GM19239 (cell line): ENCODE data around the gene CNIH4.
"Not testable (repeated sequence)": the region's sequence is repeated elsewhere in the genome, so short reads cannot be mapped to it uniquely, and the experiment has no call there.

Experiments
- DNase-seq: peaks from one replicate; pipeline ENCODE4 v3.0.0; 2011; ENCODE audit warnings: low spot score; ENCODE audit not compliant: insufficient read length
- FAIRE-seq: peaks from 2 replicates; lab custom pipeline; 2011; peaks lifted over from hg19 to GRCh38; lab: Jason Lieb, UNC

Gene CNIH4

DNA sequence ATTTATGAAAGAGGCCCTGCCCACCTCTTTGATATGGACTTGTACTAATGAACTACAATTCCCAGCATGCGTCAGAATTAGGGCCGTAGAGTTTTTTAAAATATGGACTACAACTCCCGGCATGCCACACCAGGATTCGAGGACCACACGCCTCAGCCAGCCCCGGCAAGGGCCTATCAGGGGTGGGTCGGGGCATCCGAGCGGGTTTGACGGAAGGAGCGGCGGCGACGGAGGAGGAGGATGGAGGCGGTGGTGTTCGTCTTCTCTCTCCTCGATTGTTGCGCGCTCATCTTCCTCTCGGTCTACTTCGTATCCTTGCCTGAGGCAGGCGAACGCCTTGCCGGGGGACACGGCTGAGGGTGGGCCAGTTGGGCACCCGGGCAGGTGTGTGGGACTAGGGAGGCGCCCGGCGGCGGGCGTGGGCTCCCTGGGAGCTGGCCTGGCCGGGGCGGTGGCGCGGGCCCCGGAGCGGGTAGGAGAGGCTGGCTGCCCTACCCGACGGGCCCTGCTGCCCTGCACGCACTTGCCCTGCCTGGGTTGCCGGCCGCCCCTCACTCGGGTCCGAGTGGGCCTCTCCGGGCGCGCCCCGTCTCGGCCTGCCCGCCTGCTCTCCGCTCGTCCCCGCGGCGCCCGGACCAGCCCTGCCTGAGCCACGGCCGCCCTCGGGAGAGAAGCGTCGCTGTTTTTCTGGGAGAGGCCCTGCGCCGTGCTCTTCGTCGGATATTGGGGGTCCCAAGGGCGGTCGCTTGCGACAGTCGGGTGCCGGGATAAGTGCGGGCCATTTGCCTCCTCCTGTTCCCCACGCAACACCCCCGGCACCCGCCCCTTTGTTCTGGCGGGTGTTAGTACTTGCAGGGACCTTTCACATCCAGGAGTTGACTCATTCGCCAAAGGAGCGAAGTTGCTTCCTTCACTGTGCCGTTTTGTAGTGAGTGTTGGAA, at the start of gene CNIH4:
CNIH4 (plus strand) TSS at position 195 of the 941 bp plus-strand sequence; CDS start at position 241, 46 bp downstream.
- peak; percentile 98 for DNase-seq
- peak; percentile 98 for FAIRE-seq

- FAIRE-seq (no peak), DNase-seq (no peak)
Observed at GRCh38 chr1:224308064-224308463, 48.6 kb upstream of the CNIH4 start.

- DNase-seq, FAIRE-seq: not testable (repeated sequence)
Observed at GRCh38 chr1:224311503-224311902, 45.2 kb upstream of the CNIH4 start.

- DNase-seq (no peak), FAIRE-seq (no peak)
Observed at GRCh38 chr1:224312025-224312424, 44.7 kb upstream of the CNIH4 start.

DNA sequence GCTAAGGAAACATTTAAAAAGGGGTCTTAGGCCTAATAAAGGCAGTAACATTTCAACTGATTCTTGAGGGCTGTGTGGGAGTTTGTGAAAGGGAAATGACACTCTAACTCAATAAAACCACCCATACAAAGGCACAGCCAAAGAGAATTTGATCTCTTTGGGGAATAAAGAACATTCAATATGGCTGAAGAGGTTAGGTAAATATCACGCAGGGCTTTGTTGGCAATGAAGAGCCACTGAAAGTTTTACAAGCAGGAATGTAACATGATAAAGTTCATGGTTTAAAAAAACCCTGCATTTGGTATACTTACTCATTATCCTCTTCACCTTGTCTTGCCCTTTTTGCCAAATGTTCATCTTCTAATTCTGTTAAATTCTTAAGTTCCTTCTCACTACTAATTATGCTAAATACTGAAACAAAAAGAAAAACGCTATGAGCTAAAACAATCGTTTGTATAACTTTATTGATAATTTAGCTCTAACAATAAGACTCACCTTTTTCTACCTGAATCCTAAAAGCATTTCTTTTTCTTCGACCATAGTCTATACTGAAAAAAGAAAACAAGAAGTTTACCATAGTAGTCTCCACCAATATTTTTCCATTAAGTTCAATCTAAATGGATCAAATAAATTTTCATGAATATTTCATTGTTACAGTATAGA, 39.2 kb upstream of the CNIH4 start:
- FAIRE-seq, result peak; percentile 11
- no peak for DNase-seq

DNA sequence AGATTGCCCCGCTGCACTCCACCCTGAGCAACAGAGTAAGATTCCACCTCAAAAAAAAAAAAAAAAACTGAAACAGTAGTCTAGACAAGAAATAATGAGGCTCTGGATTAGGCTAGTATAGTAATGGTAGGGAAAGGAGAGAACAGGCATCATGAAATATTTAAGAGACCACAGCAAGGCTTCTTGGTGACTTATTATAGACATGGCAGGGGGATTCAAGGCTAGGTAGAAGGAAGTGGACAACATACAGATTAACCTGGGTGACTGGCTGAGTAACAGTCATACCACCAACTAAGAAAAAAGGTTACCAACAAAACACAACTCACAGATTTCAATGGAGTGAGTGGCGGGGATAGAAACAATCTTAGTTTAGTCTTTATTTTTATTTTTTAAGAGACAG, 35.0 kb upstream of the CNIH4 start:
- DNase-seq (no peak), FAIRE-seq (no peak)

DNA sequence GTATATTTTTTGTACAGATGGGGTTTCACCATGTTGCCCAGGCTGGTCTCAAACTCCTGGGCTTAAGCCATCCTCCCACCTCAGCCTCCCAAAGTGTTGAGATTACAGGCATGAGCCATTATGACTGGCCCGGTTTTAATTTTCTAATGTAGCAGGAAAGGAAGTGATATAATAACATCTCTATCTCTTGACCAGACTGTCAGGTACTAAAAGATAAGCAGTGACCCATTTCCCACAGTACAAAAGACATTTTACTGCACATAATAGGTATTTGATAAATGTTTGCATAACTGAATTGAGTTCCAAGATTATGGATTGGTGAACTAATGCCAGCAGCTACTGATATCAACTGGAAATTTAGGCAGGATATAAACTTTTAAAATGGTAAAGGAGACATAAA, 30.7 kb upstream of the CNIH4 start:
- DNase-seq, result no peak
- FAIRE-seq, result no peak

DNA sequence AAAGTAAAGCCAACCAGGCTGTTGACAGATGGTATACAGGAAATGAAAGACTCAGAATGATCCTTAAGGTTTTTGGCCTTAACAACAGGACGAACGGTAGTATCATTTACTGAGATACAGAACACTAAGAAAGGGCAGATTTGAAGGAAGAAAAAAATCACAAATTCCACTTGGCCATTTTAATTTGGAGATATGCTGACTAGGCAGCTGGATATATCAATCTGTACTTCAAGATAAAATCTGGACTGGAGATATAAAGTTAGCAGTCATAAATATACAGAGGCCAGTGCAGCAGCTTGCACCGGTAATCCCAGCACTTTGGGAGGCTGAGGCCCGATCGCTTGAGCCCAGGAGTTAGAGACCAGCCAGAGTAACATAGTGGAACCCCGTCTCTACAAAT, 28.0 kb upstream of the CNIH4 start:
- no peak for DNase-seq
- FAIRE-seq, result no peak

DNA sequence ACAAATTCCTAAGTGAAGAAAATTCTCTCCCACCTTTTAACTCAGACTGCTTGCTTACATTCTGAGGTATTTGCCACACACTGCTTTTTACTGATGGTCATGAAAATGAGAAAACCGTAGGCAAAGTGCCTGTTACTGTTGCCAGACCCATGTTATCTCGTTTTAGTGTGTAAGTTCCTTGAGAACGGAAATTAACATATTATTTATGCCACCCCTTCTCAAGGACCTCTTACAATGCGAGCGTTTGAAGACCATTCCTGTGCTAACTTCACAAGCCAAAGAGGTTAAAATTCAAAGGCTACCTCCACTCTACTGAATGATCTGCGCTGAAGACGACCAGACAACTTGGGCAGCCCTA, 27.2 kb upstream of the CNIH4 start:
- no peak for FAIRE-seq
- no peak for DNase-seq

DNA sequence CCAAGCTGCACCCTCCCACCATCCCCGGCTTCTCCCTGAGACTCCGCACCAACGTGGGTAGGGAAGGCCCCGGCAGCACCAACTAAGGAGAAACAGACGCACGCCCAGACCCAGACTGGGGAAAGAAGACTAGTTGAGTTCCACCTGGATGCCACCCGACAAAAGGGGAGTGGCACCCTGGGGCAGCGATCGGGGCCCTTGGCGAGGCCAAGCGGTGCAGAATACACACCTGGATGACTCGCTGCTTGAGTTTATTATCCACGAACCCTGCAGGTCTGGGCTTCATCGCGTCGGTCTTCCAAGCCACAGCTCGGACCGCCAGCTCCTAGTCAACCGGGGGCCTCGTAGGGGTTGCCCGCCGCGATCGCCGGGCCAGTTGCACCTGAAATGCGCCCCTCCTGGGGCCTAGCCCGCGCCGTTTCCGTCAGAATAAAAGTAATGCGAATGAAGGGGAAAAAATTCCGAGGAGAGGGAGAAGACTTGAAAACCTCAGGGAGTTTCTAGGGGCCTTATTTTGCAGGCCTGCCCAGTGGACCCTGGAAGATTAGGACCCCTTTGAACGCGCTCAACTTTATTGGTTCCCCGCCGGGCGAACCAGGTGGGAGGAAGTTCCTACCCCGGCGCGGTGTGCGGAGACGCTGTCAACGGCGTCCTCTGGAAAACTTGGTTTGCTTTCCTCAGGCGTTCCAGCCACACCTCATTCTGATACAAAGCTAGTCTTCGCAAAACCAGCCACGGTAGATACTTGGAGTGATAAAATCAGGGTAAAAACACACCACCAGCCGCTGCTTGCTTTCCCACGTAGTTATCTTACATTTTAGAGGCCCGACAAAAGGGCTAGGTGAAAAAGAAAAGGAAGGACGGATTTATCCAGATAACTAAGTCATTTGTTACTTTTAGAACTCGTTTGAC, 26.6 kb upstream of the CNIH4 start, which contains the start of gene NVL:
NVL (minus strand) TSS at position 331 of the 912 bp plus-strand sequence; CDS start at position 286, 45 bp downstream.
- FAIRE-seq (peak; percentile 93), DNase-seq (peak; percentile 55)

DNA sequence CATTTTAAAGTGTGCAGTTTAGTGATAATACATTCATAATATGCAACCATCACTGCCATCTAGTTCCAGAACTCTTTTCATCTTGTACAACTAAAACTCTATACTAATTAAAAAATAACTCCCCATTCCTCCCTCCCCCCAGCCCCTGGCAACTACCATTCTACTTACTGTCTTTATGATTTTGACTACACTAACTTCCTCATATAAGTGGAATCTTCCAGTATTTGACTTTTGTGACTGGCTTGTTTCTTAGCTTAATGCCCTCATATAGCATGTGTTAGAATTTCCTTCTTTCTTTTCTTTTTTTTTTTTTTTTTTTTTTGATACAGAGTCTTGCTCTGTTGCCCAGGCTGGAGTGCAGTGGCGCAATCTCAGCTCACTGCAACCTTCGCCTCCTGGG, 25.4 kb upstream of the CNIH4 start:
- DNase-seq (no peak), FAIRE-seq (no peak)

DNA sequence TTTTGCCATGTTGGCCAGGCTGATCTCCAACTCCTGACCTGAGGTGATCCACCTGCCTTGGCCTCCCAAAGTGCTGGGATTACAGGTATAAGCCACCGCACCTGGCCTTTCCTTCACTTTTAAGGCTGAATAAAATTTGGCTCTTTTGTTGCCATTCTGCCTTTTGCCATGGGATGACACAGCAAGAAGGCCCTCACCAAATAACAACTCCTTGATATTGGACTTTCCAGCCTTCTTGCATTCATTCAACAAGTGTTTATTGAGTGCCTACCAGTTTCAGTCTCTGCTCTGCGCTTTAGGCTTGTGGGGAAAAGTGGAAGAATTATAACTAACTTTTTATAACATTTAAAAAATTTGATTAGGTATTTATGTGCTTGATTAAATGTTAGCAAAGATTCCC, 24.9 kb upstream of the CNIH4 start:
- FAIRE-seq, result no peak

DNA sequence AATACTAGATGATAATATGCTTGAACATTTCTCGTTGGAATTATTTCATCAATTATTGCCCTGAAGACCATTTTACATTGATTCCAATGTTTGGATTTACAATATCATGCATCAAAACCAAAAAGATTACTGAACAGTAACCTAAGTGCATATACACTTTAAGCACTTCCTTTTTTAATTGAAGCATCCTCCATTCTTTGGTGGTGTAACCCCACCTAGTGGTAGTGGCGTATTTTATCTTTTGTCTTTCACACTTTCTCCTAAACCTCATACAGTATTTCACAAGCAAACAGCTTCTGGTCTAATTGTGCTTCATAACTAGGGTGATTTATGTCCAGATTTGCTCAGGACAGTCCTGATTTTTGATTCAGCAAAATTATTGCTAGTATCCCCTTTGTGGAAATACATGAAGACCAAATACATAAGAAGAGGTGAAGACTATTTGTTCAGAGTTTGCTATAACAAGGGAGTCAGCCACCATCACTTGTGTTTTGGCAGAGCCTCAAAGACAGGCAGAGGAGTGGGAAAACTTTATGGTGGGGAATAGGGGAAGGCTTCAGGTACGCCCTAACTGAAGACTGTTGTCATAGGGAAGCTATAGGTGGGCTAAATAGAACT, 23.3 kb upstream of the CNIH4 start:
- peak; percentile 93 for FAIRE-seq
- DNase-seq, result no peak

More for the DNA sequence above, 24.9 kb upstream of the CNIH4 start:
- no peak for DNase-seq

- DNase-seq, result no peak
- FAIRE-seq, result no peak
Observed at GRCh38 chr1:224333939-224334786, 22.5 kb upstream of the CNIH4 start.

DNA sequence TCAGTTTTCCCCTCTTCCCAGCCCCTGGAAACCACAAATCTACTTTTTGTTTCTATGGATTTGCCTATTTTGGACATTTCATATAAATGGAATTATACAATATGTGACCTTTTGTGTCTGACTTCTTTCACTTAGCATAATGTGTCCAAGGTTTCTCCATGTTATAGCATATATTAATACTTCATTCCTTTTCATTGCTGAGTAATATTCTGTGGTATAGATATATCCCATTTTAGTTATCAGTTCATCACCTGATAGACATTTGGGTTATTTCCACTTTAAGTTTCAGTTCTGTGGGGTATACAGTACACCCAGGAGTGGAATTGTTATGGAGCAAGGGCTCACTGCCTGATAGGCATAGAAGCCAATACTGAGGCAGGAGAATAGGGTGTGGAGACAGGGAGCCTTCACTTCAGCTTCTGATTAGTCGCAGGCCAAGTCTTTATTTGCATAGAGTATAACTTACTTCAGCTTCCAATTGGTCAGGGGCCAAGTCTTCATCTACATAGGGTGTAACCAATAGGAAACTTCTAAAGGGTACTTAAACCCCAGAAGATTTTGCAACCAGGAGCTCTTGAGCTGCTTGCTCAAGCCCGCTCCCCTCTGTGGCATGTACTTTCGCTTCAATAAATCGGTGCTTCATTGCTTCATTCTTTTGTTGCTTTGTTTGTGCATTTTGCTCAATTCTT, 18.4 kb upstream of the CNIH4 start:
- FAIRE-seq, result no peak
- no peak for DNase-seq

DNA sequence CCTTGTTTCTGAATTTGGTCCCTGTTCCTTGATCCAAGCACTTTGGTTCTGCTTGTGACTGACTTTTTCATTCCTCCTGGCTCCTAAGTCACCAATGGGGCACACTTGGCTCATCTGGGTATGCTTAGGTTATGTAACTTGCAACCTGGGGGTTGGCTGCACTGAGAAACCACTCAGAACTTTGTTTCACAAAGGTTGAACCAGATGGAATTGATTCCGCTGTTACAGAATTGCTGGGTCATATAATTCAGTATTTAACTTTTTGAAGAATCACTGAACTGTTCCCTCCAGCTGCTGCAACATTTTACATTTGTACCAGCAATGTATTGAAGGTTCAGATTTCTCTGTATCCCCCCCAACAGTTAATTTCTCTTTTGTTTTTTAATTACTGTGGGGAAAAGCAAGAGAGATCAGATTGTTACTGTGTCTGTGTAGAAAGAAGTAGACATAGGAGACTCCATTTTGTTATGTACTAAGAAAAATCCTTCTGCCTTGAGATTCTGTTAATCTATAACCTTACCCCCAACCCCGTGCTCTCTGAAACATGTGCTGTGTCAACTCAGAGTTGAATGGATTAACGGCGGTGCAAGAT, 17.1 kb upstream of the CNIH4 start:
- FAIRE-seq (no peak), DNase-seq (no peak)

DNA sequence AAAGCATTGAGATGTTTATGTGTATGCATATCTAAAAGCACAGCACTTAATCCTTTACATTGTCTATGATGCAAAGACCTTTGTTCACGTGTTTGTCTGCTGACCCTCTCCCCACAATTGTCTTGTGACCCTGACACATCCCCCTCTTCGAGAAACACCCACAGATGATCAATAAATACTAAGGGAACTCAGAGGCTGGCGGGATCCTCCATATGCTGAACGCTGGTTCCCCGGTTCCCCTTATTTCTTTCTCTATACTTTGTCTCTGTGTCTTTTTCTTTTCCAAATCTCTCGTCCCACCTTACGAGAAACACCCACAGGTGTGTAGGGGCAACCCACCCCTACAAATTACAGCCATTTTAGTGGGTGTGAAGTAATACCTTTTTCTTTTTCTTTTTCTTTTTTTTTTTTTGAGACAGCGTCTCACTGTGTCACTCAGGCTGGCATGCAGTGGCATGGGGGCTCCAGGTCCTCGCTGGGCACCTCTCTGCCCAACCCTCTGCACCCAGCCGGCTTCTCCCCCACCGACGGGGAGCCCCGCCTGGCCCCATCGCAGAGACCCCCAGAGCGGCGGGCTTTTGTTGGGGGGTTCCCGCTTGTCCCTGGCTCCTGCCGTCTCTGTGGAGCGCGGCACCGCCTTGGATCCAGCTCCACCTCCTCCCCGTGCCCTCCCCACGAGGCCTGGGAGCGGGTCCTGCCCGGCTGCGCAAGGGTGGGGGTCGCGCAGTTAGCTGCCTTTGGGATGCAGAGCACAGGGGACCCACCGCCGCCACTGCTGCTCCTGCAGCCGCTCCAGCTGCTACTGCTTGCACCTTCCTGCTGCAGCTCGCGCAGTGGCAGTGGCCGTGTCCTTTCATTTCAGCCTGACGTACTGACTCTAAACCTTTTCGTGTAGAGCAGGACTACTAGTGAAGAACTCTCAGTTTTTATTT, 16.0 kb upstream of the CNIH4 start:
- peak; percentile 14 for FAIRE-seq

More for the DNA sequence above, 16.0 kb upstream of the CNIH4 start:
- not testable (repeated sequence) for DNase-seq
